22Rv1 (cell line): ENCODE measurements around the gene ATAD1.

Source experiments
- ZFX ChIP-seq: fragments of 450-650 bp; IDR thresholded peaks from 2 replicates; pipeline ENCODE4 v1.6.1; 2017; ENCODE audit warnings: antibody characterized with exemption, borderline replicate concordance
- TF ChIP-seq, protein P1 (sequence below): fragments of 450-650 bp; IDR thresholded peaks from 2 replicates; pipeline ENCODE4 v1.5.1; 2017; ENCODE audit warnings: mild to moderate bottlenecking

DNA sequence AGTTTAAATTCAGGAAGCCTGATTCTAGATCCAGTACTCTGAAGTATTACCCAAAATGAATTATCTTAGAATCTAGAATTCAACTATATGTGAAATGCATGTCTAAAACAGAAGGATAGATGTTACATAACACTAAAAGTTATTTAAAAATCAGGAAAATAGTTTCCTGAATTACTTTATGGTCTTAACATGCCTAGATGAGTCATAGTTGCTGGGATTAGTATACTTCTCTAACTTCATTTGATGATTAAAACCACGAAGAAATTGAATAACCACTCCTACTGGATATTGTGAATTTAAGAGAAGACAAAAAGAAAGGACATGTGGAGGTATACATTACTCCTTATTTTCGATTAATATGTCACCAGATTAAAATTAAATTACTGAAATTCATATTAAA is 65.5 kb downstream of the ATAD1 start:
- TF ChIP-seq, protein P1, sequence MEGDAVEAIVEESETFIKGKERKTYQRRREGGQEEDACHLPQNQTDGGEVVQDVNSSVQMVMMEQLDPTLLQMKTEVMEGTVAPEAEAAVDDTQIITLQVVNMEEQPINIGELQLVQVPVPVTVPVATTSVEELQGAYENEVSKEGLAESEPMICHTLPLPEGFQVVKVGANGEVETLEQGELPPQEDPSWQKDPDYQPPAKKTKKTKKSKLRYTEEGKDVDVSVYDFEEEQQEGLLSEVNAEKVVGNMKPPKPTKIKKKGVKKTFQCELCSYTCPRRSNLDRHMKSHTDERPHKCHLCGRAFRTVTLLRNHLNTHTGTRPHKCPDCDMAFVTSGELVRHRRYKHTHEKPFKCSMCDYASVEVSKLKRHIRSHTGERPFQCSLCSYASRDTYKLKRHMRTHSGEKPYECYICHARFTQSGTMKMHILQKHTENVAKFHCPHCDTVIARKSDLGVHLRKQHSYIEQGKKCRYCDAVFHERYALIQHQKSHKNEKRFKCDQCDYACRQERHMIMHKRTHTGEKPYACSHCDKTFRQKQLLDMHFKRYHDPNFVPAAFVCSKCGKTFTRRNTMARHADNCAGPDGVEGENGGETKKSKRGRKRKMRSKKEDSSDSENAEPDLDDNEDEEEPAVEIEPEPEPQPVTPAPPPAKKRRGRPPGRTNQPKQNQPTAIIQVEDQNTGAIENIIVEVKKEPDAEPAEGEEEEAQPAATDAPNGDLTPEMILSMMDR: no peak
- TF ChIP-seq ZFX: no peak
